ENCODE results near the gene PSMB11. TPM values are rescaled to one million over a fixed set of nuclear protein-coding genes. Genes with fewer than 3 reads are reported as not detected.
A peak's percentile ranks its signal among the peaks of the same experiment; 100 is the strongest.

The PSMB11 gene
- total RNA-seq, 1 experiment from 2014 or later = not detected

GRCh38 chr14:23054000-23054811, 12.2 kb downstream of the PSMB11 start:
- no peak overlapping the region for H2BK5ac ChIP-seq (ENCODE audit: insufficient read length, low read length)
- H3K23ac ChIP-seq (ENCODE audit: insufficient read length, low read depth, low read length) = no peak overlapping the region
- peak; percentile 54; the same call in 2 of the 3 replicates for TF ChIP-seq CTCF (conservative IDR thresholded peaks at IDR 0.05)
- H3K79me1 ChIP-seq (ENCODE audit: insufficient read depth, low read depth, low read length, poor library complexity, severe bottlenecking) = no peaks in the 10 kb centered on the region
- H3K9me3 ChIP-seq (ENCODE audit: control insufficient read depth, low read depth, low read length) = no peaks in the 10 kb centered on the region
- no peaks in the 10 kb centered on the region; the same call in 1 of the 2 replicates for H3K4me1 ChIP-seq (ENCODE audit: insufficient read depth, low read length)
- H4K91ac ChIP-seq (ENCODE audit: insufficient read length, low read depth, low read length) = no peak overlapping the region
- H3K27me3 ChIP-seq (ENCODE audit: insufficient read depth, low read length) = no peaks in the 10 kb centered on the region
- H4K5ac ChIP-seq (ENCODE audit: insufficient read length, low read depth, low read length) = no peak overlapping the region
- H2BK12ac ChIP-seq (ENCODE audit: insufficient read length, low read depth, low read length) = no peak overlapping the region
- H3K56ac ChIP-seq (ENCODE audit: insufficient read length, low read depth, low read length) = no peak overlapping the region
- H2BK15ac ChIP-seq (ENCODE audit: low read depth, low read length) = no peak overlapping the region
- H3T11ph ChIP-seq (ENCODE audit: low read length) = no peak overlapping the region
- DNase-seq = peak; percentile 50
- H3K36me3 Mint-ChIP-seq (ENCODE audit: insufficient read depth in 1 of 3, low read depth in 3 of 3) = peaks cover 7 to 36% (median 25%) of the 10 kb centered on the region in 3 experiments
- H3K14ac ChIP-seq (ENCODE audit: insufficient read depth, low read length) = no peak overlapping the region
- H3K23me2 ChIP-seq (ENCODE audit: insufficient read length, low read depth, low read length, poor library complexity, severe bottlenecking) = peaks cover 15% of the 10 kb centered on the region
- H3K4me1 Mint-ChIP-seq = peaks cover 16 to 19% of the 10 kb centered on the region in 2 experiments
- H3K9ac ChIP-seq (ENCODE audit: extremely low read depth, insufficient read length, low read length) = no peak overlapping the region
- no peak overlapping the region for H2BK120ac ChIP-seq (ENCODE audit: low read depth, low read length, poor library complexity, severe bottlenecking)
- no peak overlapping the region for H2AFZ ChIP-seq (ENCODE audit: low read length)
- no peak overlapping the region for H4K8ac ChIP-seq (replicated peaks; ENCODE audit: insufficient read length, low read depth, low read length)
- H3K18ac ChIP-seq (ENCODE audit: insufficient read length, low read depth, low read length) = no peak overlapping the region
- H4K20me1 ChIP-seq (ENCODE audit: control insufficient read depth, insufficient read depth, insufficient read length) = no peaks in the 10 kb centered on the region
- no peak overlapping the region for H3K27ac ChIP-seq (ENCODE audit: insufficient read length, low read depth, low read length)
- no peaks in the 10 kb centered on the region for H3K9me3 Mint-ChIP-seq
- peaks cover 8% of the 10 kb centered on the region for H3K27me3 Mint-ChIP-seq (ENCODE audit: low read depth)
- no peak overlapping the region for H2BK20ac ChIP-seq (ENCODE audit: low read depth, low read length, poor library complexity, severe bottlenecking)
- 0 out of 5 replicates have a peak overlapping the region, but pooled peaks of 1 of the 2 experiments have one; percentile 55 for H3K4me3 Mint-ChIP-seq
- no peaks in the 10 kb centered on the region for H3K79me2 ChIP-seq (ENCODE audit: insufficient read depth, low read length)
- no peak overlapping the region for H3K4ac ChIP-seq (ENCODE audit: low read depth, low read length)
- H3K27ac Mint-ChIP-seq = peak overlapping the region in 1 of 3 experiments; percentile 60; a peak in 1 of 7 replicates
- H2AK5ac ChIP-seq (ENCODE audit: insufficient read length, low read length) = no peak overlapping the region
- no CpG with 5 or more reads among the region's 17 CpGs for WGBS (ENCODE audit: extremely low coverage, insufficient read length, low lambda C conversion rate)
- H3K4me2 ChIP-seq (ENCODE audit: insufficient read depth, insufficient read length, low read length) = no peak overlapping the region
